HUES64 (cell line): ENCODE data around the gene KLHL29.

Experiments used
- H3K27ac ChIP-seq: 2 replicates; pipeline ENCODE4 v1.7.0; 2013; ENCODE audit warnings: low read depth, low read length, inconsistent platforms
- H3K27me3 ChIP-seq: 2 replicates; pipeline ENCODE4 v1.6.1; 2013; ENCODE audit warnings: mild to moderate bottlenecking, low read length; ENCODE audit not compliant: insufficient read depth
- H3K36me3 ChIP-seq: 2 replicates; pipeline ENCODE4 v1.6.1; 2013; ENCODE audit warnings: mild to moderate bottlenecking, low read length; ENCODE audit not compliant: insufficient read depth
- H3K4me1 ChIP-seq: 2 replicates; pipeline ENCODE4 v1.6.1; 2013; ENCODE audit warnings: mild to moderate bottlenecking, low read length, moderate library complexity; ENCODE audit not compliant: insufficient read depth
- H3K4me3 ChIP-seq: 2 replicates; pipeline ENCODE4 v1.5.1; 2013; ENCODE audit warnings: mild to moderate bottlenecking, low read length, moderate library complexity
- H3K9ac ChIP-seq: 2 replicates; pipeline ENCODE4 v1.6.1; 2013; ENCODE audit warnings: mild to moderate bottlenecking, low read depth, low read length
- H3K9me3 ChIP-seq: 2 replicates; pipeline ENCODE4 v1.6.1; 2013; ENCODE audit warnings: low read depth, low read length; ENCODE audit not compliant: insufficient read depth
- WGBS: fragments of 150-250, 120-280 bp; methylation state at CpG from one replicate; pipeline ENCODE4 v1.1.7; 2013; ENCODE audit warnings: missing lambda C conversion rate; 5-methylcytosine and 5-hydroxymethylcytosine counted together

Gene KLHL29

DNA sequence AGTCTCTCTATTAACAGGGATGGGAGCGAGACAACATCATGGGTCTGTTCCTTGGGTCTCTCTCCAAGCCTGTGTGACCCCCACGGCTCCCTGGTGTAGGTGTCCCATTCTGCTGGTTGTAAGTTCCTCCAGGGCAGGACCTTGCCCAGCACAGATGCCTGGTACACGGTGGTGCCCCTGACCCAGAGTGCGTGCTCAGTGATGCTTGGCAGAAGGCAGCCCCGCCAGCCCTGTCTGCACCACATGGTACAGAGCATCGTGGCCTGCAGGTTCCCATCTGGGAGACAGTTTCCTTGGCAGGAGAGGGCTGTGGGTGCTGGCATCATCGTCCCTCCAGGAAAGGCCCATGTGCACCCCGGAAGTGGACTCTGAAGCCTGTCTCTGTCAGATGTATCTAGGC is 249.0 kb downstream of the KLHL29 start:
- 95% methylated on average over 8 of the region's 8 CpGs for WGBS
- H3K36me3 ChIP-seq: no peaks in the 10 kb centered on the region
- H3K27me3 ChIP-seq: no peaks in the 10 kb centered on the region
- no peak overlapping the region for H3K4me3 ChIP-seq
- no peak overlapping the region for H3K9ac ChIP-seq
- H3K27ac ChIP-seq: no peak overlapping the region
- H3K9me3 ChIP-seq: no peaks in the 10 kb centered on the region
- 0 out of 2 replicates have a peak, but pooled peaks cover 4% of the 10 kb centered on the region for H3K4me1 ChIP-seq

GRCh38 chr2:23635442-23636340 is 250.7 kb downstream of the KLHL29 start:
- Histone ChIP-seq H3K36me3 (no peaks in the 10 kb centered on the region), H3K4me3 (no peak overlapping the region), H3K9me3 (no peaks in the 10 kb centered on the region), H3K27ac (no peak overlapping the region), H3K4me1 (no peaks in the 10 kb centered on the region), H3K9ac (no peak overlapping the region), H3K27me3 (no peaks in the 10 kb centered on the region)
- WGBS: 93% methylated on average over 22 of the region's 23 CpGs

DNA sequence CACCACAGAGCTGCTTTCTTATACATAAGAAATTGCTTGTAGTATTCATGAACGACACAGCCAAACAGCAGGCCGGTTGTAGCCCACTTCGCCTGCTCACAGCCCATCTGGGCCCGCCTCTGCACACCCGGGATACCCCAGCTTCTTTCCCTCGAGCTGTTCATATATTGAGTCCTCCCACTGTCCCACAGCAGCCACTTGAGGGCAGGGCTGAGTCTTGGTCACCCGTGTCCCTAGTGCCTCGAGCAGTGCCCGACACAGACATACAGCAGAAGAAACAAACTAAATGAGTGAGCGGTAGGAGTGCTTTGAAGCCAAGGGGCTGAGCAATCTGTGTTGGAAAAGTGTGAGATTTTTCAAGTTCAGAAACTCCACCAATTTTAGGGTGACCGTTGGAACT is 251.4 kb downstream of the KLHL29 start:
- H3K4me1 ChIP-seq: no peaks in the 10 kb centered on the region
- no peaks in the 10 kb centered on the region for H3K27me3 ChIP-seq
- H3K27ac ChIP-seq: no peak overlapping the region
- no peak overlapping the region for H3K9ac ChIP-seq
- no peaks in the 10 kb centered on the region for H3K9me3 ChIP-seq
- H3K4me3 ChIP-seq: no peak overlapping the region
- no peaks in the 10 kb centered on the region for H3K36me3 ChIP-seq
- WGBS: 74% methylated on average over 11 of the region's 11 CpGs

- no peak overlapping the region for H3K4me3 ChIP-seq
- no peaks in the 10 kb centered on the region for H3K36me3 ChIP-seq
- 72% methylated on average over 14 of the region's 14 CpGs for WGBS
- H3K4me1 ChIP-seq: no peaks in the 10 kb centered on the region
- H3K9ac ChIP-seq: no peak overlapping the region
- no peaks in the 10 kb centered on the region for H3K9me3 ChIP-seq
- H3K27me3 ChIP-seq: no peaks in the 10 kb centered on the region
- no peak overlapping the region for H3K27ac ChIP-seq
These were observed 252.2 kb downstream of the KLHL29 start for GRCh38 chr2:23637011-23637778.

GRCh38 chr2:23639406-23639982 is 254.5 kb downstream of the KLHL29 start:
- Histone ChIP-seq H3K4me1 (no peaks in the 10 kb centered on the region), H3K9ac (no peak overlapping the region), H3K36me3 (no peaks in the 10 kb centered on the region), H3K27me3 (no peaks in the 10 kb centered on the region), H3K9me3 (no peaks in the 10 kb centered on the region), H3K4me3 (no peak overlapping the region), H3K27ac (no peak overlapping the region)
- WGBS: 88% methylated on average over 6 of the region's 6 CpGs

DNA sequence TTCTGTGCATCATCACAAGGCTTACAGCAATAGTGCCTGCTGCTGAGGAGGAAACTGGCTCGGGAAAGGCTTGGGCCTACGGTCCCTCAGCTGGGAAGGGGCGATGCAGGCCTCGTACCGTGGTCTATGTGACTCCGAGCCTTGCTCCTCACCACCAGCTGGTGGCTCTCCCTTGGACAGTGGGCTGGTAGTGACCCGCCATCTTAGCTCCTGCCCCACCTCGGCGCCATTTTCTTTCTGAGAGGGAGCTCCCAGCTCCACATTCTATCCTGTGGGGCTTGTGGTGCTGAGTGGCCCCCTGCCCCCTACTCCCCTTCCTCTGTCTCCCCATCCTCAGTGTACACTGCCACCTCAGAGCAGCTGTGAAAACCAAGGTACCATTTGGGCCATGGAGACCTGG is 255.7 kb downstream of the KLHL29 start:
- Histone ChIP-seq H3K4me1 (peaks cover 5% of the 10 kb centered on the region; the same call in 1 of the 2 replicates), H3K27me3 (no peaks in the 10 kb centered on the region), H3K36me3 (no peaks in the 10 kb centered on the region), H3K9me3 (no peaks in the 10 kb centered on the region), H3K27ac (no peak overlapping the region), H3K4me3 (no peak overlapping the region), H3K9ac (no peak overlapping the region)
- 95% methylated on average over 9 of the region's 9 CpGs for WGBS

- no peak overlapping the region for H3K4me3 ChIP-seq
- H3K9me3 ChIP-seq: no peaks in the 10 kb centered on the region
- no peak overlapping the region for H3K27ac ChIP-seq
- H3K27me3 ChIP-seq: no peaks in the 10 kb centered on the region
- H3K9ac ChIP-seq: no peak overlapping the region
- 97% methylated on average over 24 of the region's 24 CpGs for WGBS
- no peaks in the 10 kb centered on the region for H3K36me3 ChIP-seq
- peaks cover 5% of the 10 kb centered on the region; the same call in 1 of the 2 replicates for H3K4me1 ChIP-seq
These were observed 257.5 kb downstream of the KLHL29 start for GRCh38 chr2:23642516-23642915.

GRCh38 chr2:23645230-23645808 is 260.3 kb downstream of the KLHL29 start:
- 87% methylated on average over 10 of the region's 10 CpGs for WGBS

GRCh38 chr2:23647563-23647962 is 262.6 kb downstream of the KLHL29 start:
- peaks cover 5% of the 10 kb centered on the region; the same call in 1 of the 2 replicates for H3K4me1 ChIP-seq
- no peaks in the 10 kb centered on the region for H3K36me3 ChIP-seq
- no peak overlapping the region for H3K4me3 ChIP-seq
- 96% methylated on average over 13 of the region's 13 CpGs for WGBS
- H3K9me3 ChIP-seq: no peaks in the 10 kb centered on the region
- H3K9ac ChIP-seq: no peak overlapping the region
- no peaks in the 10 kb centered on the region for H3K27me3 ChIP-seq
- H3K27ac ChIP-seq: no peak overlapping the region

More at GRCh38 chr2:23645230-23645808, 260.3 kb downstream of the KLHL29 start:
- Histone ChIP-seq H3K9ac (no peak overlapping the region), H3K4me1 (peaks cover 5% of the 10 kb centered on the region; the same call in 1 of the 2 replicates), H3K9me3 (no peaks in the 10 kb centered on the region), H3K36me3 (no peaks in the 10 kb centered on the region), H3K27me3 (no peaks in the 10 kb centered on the region), H3K4me3 (no peak overlapping the region), H3K27ac (no peak overlapping the region)

- H3K9me3 ChIP-seq: no peaks in the 10 kb centered on the region
- peaks cover 5% of the 10 kb centered on the region; the same call in 1 of the 2 replicates for H3K4me1 ChIP-seq
- no peak overlapping the region for H3K4me3 ChIP-seq
- no peaks in the 10 kb centered on the region for H3K36me3 ChIP-seq
- no peaks in the 10 kb centered on the region for H3K27me3 ChIP-seq
- H3K9ac ChIP-seq: no peak overlapping the region
- no peak overlapping the region for H3K27ac ChIP-seq
- WGBS: 90% methylated on average over 10 of the region's 10 CpGs
These were observed 264.3 kb downstream of the KLHL29 start for GRCh38 chr2:23649303-23649702.
